GM11168 (cell line): ENCODE data around the gene CERKL.

ENCODE experiments used
- in situ Hi-C: fragments of 300-500 bp; cut with MboI; formaldehyde crosslinking; loops from one replicate; pipeline ENCODE4 v1.12.0; 2022; ENCODE audit warnings: low sequenced_read_pairs; ENCODE audit not compliant: unreplicated experiment

CERKL gene

GRCh38 chr2:181528441-181528840, 128.5 kb downstream of the CERKL start:
- in situ Hi-C loops = no loop called here

GRCh38 chr2:181527058-181527457, 129.8 kb downstream of the CERKL start:
- in situ Hi-C loops = no loop called here

GRCh38 chr2:181526014-181526413, 130.9 kb downstream of the CERKL start:
- in situ Hi-C loops = no loop called here

- in situ Hi-C loops = no loop called here
These were observed 133.1 kb downstream of the CERKL start for GRCh38 chr2:181523756-181524155.

GRCh38 chr2:181520253-181520652, 136.7 kb downstream of the CERKL start:
- in situ Hi-C loops = no loop called here

- in situ Hi-C loops = no loop called here
These were observed 139.1 kb downstream of the CERKL start for GRCh38 chr2:181517685-181518301.

GRCh38 chr2:181516992-181517391, 139.9 kb downstream of the CERKL start:
- in situ Hi-C loops = no loop called here

- in situ Hi-C loops = no loop called here
These were observed 141.2 kb downstream of the CERKL start for GRCh38 chr2:181515719-181516118.

- in situ Hi-C loops = no loop called here
These were observed 156.7 kb downstream of the CERKL start for GRCh38 chr2:181500201-181500600.

GRCh38 chr2:181499231-181499630, 157.7 kb downstream of the CERKL start:
- in situ Hi-C loops = no loop called here
